SU-DHL-6 (cell line): Measurements from ENCODE around the gene AKNA.

Experiments used
- EZH2phosphoT487 ChIP-seq: fragments of 200-600 bp; sonication (generic), shearing (Covaris generic); conservative IDR thresholded peaks from 2 replicates; pipeline ENCODE4 v1.6.1; 2018; ENCODE audit warnings: mild to moderate bottlenecking, antibody characterized with exemption, low read length, moderate library complexity, mixed read lengths
- TF ChIP-seq, protein P1 (sequence below): fragments of 200-600 bp; sonication (generic); IDR thresholded peaks from one replicate; pipeline ENCODE4 v1.5.1; 2017; ENCODE audit warnings: antibody characterized with exemption, mild to moderate bottlenecking, low read length, moderate library complexity; ENCODE audit not compliant: insufficient read depth, poor library complexity, severe bottlenecking

DNA sequence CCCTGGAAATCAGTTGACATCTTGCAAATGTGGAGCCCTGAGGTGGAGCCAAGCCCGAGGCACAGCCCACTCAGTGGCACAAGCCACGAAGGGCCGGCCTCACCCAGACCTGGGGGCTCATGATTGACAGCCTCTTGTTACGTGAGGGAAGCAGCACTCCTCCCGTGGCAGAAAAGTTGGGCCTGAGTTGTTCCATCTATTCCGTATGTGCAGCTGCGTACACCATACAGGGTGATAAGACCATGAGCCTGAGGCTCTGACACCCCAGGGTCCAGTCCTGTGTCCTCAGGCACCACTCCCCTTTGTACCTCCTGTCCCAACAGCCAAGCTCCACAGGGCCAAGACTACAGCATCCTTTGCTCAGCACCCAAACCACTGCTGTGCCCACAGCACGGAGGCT lies 60.0 kb downstream of the AKNA start:
- TF ChIP-seq, protein P1, sequence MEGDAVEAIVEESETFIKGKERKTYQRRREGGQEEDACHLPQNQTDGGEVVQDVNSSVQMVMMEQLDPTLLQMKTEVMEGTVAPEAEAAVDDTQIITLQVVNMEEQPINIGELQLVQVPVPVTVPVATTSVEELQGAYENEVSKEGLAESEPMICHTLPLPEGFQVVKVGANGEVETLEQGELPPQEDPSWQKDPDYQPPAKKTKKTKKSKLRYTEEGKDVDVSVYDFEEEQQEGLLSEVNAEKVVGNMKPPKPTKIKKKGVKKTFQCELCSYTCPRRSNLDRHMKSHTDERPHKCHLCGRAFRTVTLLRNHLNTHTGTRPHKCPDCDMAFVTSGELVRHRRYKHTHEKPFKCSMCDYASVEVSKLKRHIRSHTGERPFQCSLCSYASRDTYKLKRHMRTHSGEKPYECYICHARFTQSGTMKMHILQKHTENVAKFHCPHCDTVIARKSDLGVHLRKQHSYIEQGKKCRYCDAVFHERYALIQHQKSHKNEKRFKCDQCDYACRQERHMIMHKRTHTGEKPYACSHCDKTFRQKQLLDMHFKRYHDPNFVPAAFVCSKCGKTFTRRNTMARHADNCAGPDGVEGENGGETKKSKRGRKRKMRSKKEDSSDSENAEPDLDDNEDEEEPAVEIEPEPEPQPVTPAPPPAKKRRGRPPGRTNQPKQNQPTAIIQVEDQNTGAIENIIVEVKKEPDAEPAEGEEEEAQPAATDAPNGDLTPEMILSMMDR = no peak
- no peak for TF ChIP-seq EZH2phosphoT487
